Suprapubic skin (tissue), 3 donors: ENCODE data around the gene FKBP9.

Experiments used
- CTCF ChIP-seq, 2 donors: fragments of 200-600 bp in 1 of 2; fragments of 450-650 bp in 1 of 2; sonication (generic) in 1 of 2; IDR thresholded peaks; one replicate each; pipeline ENCODE4 v1.5.1; 2016 to 2019; ENCODE audit warnings: antibody characterized with exemption in 2 of 2, mild to moderate bottlenecking in 1 of 2, moderate library complexity in 1 of 2
- EP300 ChIP-seq: sonication (generic); formaldehyde crosslinking; IDR thresholded peaks from one replicate; pipeline ENCODE4 v1.6.1; 2017; ENCODE audit warnings: antibody characterized with exemption
- POLR2A ChIP-seq, 2 donors: fragments of 450-650 bp; IDR thresholded peaks; one replicate each; pipeline ENCODE4 v1.6.1; 2017; ENCODE audit warnings: antibody characterized with exemption in 2 of 2, mild to moderate bottlenecking in 2 of 2, moderate library complexity in 2 of 2

GRCh38 chr7:33039903-33040292 is 82.7 kb downstream of the FKBP9 start:
- TF ChIP-seq CTCF (IDR thresholded peaks at IDR 0.05) (no peak), EP300 (no peak), POLR2A (IDR thresholded peaks at IDR 0.05) (no peak)
